SK-N-SH treated with all-trans-retinoic acid at 6 μM for 48 hours (cell line): ENCODE results near the gene STMN3.

Source experiments
- CSDC2 ChIP-seq: fragments of 250-450 bp; sonication (Bioruptor Pico); IDR thresholded peaks from 2 replicates; pipeline ENCODE4 v1.5.0; 2020; ENCODE audit warnings: mild to moderate bottlenecking, moderate library complexity
- ZNF8 ChIP-seq: fragments of 450-650 bp; formaldehyde crosslinking; IDR thresholded peaks from 2 replicates; pipeline ENCODE4 v1.5.0; 2020; ENCODE audit warnings: mild to moderate bottlenecking, moderate library complexity

GRCh38 chr20:63612276-63612931, 40.8 kb downstream of the STMN3 start:
- TF ChIP-seq CSDC2 (CRISPR knock-in tag): no peak
- no peak for TF ChIP-seq ZNF8 (CRISPR knock-in tag)
